ENCODE data around the gene GALE. TPM values are rescaled to one million over a fixed set of nuclear protein-coding genes. Genes with fewer than 3 reads are reported as not detected.

GALE gene
- total and polyA plus RNA-seq, 2 of the 4 experiments (the other 2 are of a cell fraction), result 31.7 to 39.9 TPM

DNA sequence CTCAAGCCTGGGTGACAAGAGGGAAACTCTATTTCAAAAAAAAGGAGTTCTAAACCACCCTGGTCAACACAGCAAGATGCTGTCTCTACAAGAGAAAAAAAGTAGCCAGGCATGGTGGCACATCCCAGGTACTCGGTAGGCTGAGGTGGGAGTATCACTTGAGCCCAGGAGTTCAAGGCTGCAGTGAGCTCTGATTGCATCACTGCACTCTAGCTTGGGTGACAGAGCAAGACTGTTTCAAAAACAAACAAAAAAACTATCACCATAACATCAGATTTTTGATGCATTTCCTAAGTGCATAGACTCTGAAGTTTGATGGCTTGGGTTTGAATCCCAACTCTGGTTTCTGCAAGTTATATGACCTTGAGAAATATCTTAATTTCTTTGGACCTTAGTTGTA, 47.6 kb downstream of the GALE start:
- no peak overlapping the region for H3K56ac ChIP-seq (ENCODE audit: extremely low read depth, insufficient read depth, low read length)
- H3K23ac ChIP-seq (ENCODE audit: low read depth, low read length), result no peak overlapping the region
- BruUV-seq (replicated peaks), result no TSS peak
- no peak overlapping the region for H2AFZ ChIP-seq (replicated peaks; ENCODE audit: low read length, poor library complexity)
- in situ Hi-C loops (cut with MboI; ENCODE audit: low sequenced_read_pairs), result loop anchor here (10.0 kb wide), 1 partner anchor 208 kb away; no protein-coding TSS in a partner anchor
- H3K9me1 ChIP-seq (ENCODE audit: insufficient read depth, low read length), result 0 out of 2 replicates have a peak, but pooled peaks cover 4% of the 10 kb centered on the region
- H3K4me2 ChIP-seq (ENCODE audit: low read depth, low read length), result no peak overlapping the region
- H4K91ac ChIP-seq (ENCODE audit: insufficient read depth, low read depth, low read length), result no peak overlapping the region
- no peak for ATAC-seq (ENCODE audit: low read depth)
- no peak overlapping the region for H2AK9ac ChIP-seq (replicated peaks; ENCODE audit: low read depth, low read length, poor library complexity)
- H3K27ac ChIP-seq (ENCODE audit: insufficient read depth, low read length), result no peak overlapping the region
- no peak overlapping the region for H2AK5ac ChIP-seq (ENCODE audit: low read depth, low read length)
- dilution Hi-C loops (cut with HindIII; ENCODE audit: low sequenced_read_pairs, unreplicated experiment), result no loop called here
- no peak overlapping the region for H4K8ac ChIP-seq (ENCODE audit: low read depth in 2 of 2, low read length in 2 of 2)
- H3K4me3 ChIP-seq (ENCODE audit: insufficient read depth, low read depth, low read length), result no peak overlapping the region
- no peak overlapping the region for H3K9ac ChIP-seq (ENCODE audit: low read depth, low read length)
- H3K4ac ChIP-seq (ENCODE audit: low read depth, low read length), result no peak overlapping the region
- H4K20me1 ChIP-seq (ENCODE audit: insufficient read depth, low read length), result peaks cover 36% of the 10 kb centered on the region
- H3K79me1 ChIP-seq (ENCODE audit: low read depth in 1 of 2, low read length in 2 of 2), result peaks cover 25 to 66% of the 10 kb centered on the region in 2 experiments
- no peak overlapping the region for H2BK5ac ChIP-seq (ENCODE audit: low read depth, low read length, poor library complexity, severe bottlenecking)
- H2BK20ac ChIP-seq (ENCODE audit: low read depth, low read length), result no peak overlapping the region
- H3K36me3 ChIP-seq (ENCODE audit: control insufficient read depth, insufficient read depth, low read length), result peaks cover 64% of the 10 kb centered on the region
- no peak overlapping the region for H3K18ac ChIP-seq (ENCODE audit: low read depth, low read length)
- TF ChIP-seq BHLHE40 (IDR thresholded peaks at IDR 0.05; ENCODE audit: low read depth, low read length) (no peak), CEBPB (IDR thresholded peaks at IDR 0.05; ENCODE audit: low read depth, low read length) (0 out of 2 replicates have a peak, but pooled peaks have one; percentile 8)
- H4K5ac ChIP-seq (ENCODE audit: low read depth, low read length), result no peak overlapping the region
- WGBS, 2 experiments (ENCODE audit: extremely low coverage in 2 of 2, insufficient read length in 1 of 2), result 100% methylated on average over 1 of the region's 1 CpG; no CpG with 5 or more reads in 1 of the 2 experiments
- H3K14ac ChIP-seq (replicated peaks; ENCODE audit: low read depth, low read length), result no peak overlapping the region
- H3K9me3 ChIP-seq (ENCODE audit: control insufficient read depth, insufficient read depth, low read length), result no peaks in the 10 kb centered on the region
- ChIA-PET CTCF (interaction anchor here (0.5 kb wide), 1 partner anchor 7 kb away, joined by 3 read pairs; no protein-coding TSS in a partner anchor), POLR2A (ENCODE audit: unreplicated experiment) (no interaction called here)
- no peak overlapping the region for H2BK120ac ChIP-seq (ENCODE audit: low read depth, low read length)
- no peaks in the 10 kb centered on the region for H3K4me1 ChIP-seq (ENCODE audit: control insufficient read depth, insufficient read depth, low read length)
- H2BK15ac ChIP-seq (ENCODE audit: low read depth, low read length), result no peak overlapping the region
- intact Hi-C loops (cut with micrococcal nuclease), result no loop called here
- no peaks in the 10 kb centered on the region for H3K27me3 ChIP-seq (ENCODE audit: control insufficient read depth, insufficient read depth, low read length)
- DNase-seq, result no peak

Measured in IMR-90 (cell line).